ENCODE data around the gene GIGYF1.

Gene GIGYF1

DNA sequence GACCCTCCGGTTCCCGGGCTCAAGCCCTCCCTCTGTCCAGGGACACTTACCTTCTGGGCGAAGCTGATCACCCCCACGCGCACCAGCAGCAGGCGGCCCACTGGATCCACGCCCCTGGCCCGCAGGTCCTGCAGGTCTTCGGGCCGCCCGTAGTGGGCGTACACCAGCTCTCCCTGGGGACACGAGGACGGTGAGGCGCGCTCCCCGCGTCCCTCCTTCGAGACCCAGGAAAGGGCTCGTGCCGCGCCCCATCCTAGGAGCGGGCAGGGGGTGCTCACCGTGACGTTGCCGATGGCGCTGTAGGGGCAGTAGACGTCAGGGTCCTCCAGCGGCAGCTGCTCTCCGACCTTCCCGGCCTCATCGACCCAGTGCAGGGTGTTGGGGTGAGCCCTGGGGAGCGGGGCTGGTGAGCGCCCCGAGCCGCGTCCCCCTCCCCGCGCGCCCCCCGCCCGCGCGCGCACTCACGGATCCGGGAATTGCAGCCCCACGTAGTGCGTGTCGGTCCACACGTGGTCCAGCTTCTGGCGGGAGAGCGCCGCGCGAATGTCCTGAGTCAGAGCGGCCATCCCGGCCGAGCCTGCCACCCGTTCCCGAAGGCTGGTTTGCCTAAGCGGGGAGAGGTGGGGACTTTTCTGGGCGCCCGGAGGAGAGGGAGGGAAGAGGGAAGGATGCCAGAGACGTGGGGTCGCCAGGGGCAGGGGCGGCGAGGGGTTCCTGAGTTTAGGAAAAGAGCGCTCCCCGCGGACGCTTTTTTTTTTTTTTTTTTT is 60.9 kb downstream of the GIGYF1 start:
- no peak for DNase-seq (ENCODE audit: low read depth in 2 of 2, low spot score in 1 of 2)

DNA sequence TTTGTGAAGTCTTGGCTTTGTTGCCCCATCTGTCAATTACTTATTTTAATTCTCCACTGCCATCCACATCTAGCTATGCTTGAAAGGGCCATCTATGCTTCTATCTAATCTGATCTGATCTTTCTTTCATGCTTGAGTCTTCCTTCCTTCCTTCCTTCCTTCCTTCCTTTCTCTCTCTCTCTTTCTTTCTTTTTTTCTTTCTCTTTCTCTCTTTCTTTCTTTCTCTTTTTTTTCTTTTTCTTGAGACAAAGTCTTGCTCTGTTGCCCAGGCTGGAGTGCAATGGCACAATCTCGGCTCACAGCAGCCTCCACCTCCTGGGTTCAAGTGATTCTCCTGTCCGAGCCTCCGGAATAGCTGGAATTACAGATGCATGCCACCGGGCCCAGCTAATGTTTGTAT is 64.0 kb downstream of the GIGYF1 start:
- no peak for DNase-seq (ENCODE audit: low read depth in 2 of 2, low spot score in 1 of 2)

Measured in stimulated activated CD8-positive, alpha-beta memory T cell treated with anti-CD3 and anti-CD28 coated beads, Interleukin-4, amount 100 ng/mL, for 1 hour (primary cell).